Measurements from ENCODE around the gene VTI1B. TPM values are rescaled to one million over a fixed set of nuclear protein-coding genes. Genes with fewer than 3 reads are reported as not detected.
"Not testable (repeated sequence)": the region's sequence is repeated elsewhere in the genome, so short reads cannot be mapped to it uniquely, and the experiment has no call there.

VTI1B gene
- total RNA-seq, 4 donors from 2014 or later, result 48.4 to 61.1 (median 56.2) TPM

DNA sequence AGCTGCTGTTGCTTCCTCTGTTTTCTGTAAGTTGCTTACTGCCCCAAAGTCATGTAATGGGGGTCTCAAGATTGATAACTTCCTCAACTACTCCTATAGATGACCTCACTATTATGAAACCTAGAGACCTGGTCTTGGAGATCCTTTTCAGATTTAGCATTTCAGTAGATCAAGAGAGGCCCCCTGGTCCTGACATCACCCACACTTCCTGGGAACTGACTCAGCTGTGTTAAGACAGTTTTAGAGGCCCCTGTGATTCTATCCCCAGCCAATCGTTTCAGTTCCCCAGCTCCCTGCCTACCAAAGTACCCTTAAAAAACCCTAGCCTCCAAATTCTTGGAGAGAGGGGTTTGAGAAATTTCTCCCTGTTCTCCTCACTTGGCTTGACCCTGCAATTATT, 63.9 kb downstream of the VTI1B start:
- 79% methylated on average over 1 of the region's 1 CpG for WGBS
- H3K27ac ChIP-seq, result no peak overlapping the region
- H3K36me3 ChIP-seq, result no peaks in the 10 kb centered on the region
- no peak overlapping the region for H3K4me3 ChIP-seq
- no peaks in the 10 kb centered on the region for H3K4me1 ChIP-seq
- no peaks in the 10 kb centered on the region for H3K27me3 ChIP-seq
- TF ChIP-seq POLR2AphosphoS5 (IDR thresholded peaks at IDR 0.05) (no peak), EP300 (IDR thresholded peaks at IDR 0.05) (no peak), POLR2A (IDR thresholded peaks at IDR 0.05) (no peak)
- TF ChIP-seq, protein P1, sequence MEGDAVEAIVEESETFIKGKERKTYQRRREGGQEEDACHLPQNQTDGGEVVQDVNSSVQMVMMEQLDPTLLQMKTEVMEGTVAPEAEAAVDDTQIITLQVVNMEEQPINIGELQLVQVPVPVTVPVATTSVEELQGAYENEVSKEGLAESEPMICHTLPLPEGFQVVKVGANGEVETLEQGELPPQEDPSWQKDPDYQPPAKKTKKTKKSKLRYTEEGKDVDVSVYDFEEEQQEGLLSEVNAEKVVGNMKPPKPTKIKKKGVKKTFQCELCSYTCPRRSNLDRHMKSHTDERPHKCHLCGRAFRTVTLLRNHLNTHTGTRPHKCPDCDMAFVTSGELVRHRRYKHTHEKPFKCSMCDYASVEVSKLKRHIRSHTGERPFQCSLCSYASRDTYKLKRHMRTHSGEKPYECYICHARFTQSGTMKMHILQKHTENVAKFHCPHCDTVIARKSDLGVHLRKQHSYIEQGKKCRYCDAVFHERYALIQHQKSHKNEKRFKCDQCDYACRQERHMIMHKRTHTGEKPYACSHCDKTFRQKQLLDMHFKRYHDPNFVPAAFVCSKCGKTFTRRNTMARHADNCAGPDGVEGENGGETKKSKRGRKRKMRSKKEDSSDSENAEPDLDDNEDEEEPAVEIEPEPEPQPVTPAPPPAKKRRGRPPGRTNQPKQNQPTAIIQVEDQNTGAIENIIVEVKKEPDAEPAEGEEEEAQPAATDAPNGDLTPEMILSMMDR (IDR thresholded peaks at IDR 0.05), result no peak
- DNase-seq (ENCODE audit: low spot score in 2 of 2), result no peak
- no peaks in the 10 kb centered on the region for H3K9me3 ChIP-seq

DNA sequence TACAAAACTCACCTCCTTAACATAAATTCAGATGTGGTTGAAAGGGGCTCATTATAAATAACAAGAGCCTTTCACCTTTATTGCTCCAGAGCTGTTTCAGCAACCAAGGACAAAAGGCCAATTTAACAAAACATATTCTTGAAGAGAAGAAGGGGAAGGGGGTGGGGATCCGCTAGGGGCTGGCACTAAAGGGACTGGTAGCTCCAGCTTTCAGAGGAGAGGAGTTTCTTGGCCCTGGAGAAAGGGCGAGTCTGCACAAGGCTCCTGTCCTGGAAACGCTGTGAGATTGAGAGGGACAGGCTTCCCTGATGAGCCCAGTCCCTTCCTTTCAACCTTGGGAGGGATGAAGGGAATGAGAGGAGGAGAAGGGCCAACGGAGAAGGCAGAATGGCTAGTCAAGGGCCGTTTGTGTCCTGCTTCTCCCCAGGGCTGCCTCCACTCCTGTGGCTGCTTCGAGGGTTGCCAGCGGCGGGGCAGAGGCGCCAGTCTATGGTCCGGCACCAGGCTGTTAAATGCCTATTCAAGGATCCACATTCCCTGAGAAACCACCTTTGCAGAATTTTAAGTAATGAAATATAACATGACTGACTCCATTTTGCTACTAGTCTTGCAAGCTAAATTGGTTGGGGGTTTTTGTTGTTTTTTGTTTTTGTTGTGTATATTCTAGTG, 64.7 kb downstream of the VTI1B start:
- Histone ChIP-seq H3K4me3 (no peak overlapping the region), H3K27me3 (no peaks in the 10 kb centered on the region), H3K36me3 (no peaks in the 10 kb centered on the region), H3K9me3 (no peaks in the 10 kb centered on the region), H3K27ac (no peak overlapping the region), H3K4me1 (no peaks in the 10 kb centered on the region)
- TF ChIP-seq POLR2AphosphoS5 (IDR thresholded peaks at IDR 0.05), result no peak
- TF ChIP-seq, protein P1 (IDR thresholded peaks at IDR 0.05), result no peak
- TF ChIP-seq POLR2A (IDR thresholded peaks at IDR 0.05), result no peak
- no peak for TF ChIP-seq EP300 (IDR thresholded peaks at IDR 0.05)
- DNase-seq (ENCODE audit: low spot score in 2 of 2), result no peak
- WGBS, result 59% methylated on average over 10 of the region's 10 CpGs

DNA sequence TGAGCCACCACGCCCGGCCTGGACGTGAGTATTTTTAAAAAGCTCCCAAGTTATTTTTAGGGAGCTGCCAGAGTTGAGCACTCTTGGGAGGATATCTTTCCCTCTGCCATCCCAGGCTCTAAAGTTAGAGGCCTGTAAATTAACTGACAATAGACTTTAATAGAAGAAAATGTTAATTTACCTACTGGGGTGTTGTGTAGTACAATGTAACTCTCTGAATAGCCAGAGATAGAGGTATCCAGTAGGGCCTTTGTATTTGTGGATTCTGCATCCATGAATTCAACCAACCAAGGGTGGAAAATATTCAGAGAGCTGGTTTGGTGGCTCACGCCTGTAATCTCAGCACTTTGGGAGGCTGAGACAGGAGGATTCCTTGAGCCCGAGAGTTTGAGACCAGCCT, 66.8 kb downstream of the VTI1B start:
- no peak overlapping the region for H3K27ac ChIP-seq
- 83% methylated on average over 5 of the region's 5 CpGs for WGBS
- no peaks in the 10 kb centered on the region for H3K27me3 ChIP-seq
- H3K9me3 ChIP-seq, result no peaks in the 10 kb centered on the region
- TF ChIP-seq POLR2A (IDR thresholded peaks at IDR 0.05) (no peak), POLR2AphosphoS5 (IDR thresholded peaks at IDR 0.05) (no peak), EP300 (IDR thresholded peaks at IDR 0.05) (no peak)
- TF ChIP-seq, protein P1 (IDR thresholded peaks at IDR 0.05), result no peak
- H3K36me3 ChIP-seq, result no peaks in the 10 kb centered on the region
- no peak for DNase-seq (ENCODE audit: low spot score in 2 of 2)
- H3K4me1 ChIP-seq, result no peaks in the 10 kb centered on the region
- no peak overlapping the region for H3K4me3 ChIP-seq

DNA sequence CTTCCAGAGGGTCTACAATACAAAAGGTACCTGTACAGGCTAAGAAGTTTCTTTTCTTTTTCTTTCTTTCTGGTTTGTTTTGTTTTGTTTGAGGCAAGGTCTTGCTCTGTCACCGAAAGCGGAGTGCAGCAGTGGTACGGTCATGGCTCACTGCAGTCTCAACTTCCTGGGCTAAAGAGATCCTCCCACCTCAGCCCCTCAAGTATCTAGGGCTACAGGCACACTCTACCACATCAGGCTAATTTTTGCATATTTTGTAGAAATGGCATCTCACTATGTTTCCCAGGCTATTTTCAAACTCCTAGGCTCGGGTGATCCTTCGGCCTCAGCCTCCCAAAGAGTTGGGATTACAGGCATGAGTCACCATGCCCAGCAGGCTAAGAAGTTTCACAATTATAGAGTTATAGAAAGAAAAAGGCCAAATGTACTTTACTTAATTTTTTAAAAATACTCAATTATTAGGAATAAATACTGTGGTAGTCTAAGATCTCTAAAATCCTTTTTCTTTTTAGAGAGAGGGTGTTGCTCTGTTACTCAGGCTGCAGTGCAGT, 71.4 kb downstream of the VTI1B start:
- TF ChIP-seq EP300 (IDR thresholded peaks at IDR 0.05), result no peak
- TF ChIP-seq POLR2A (IDR thresholded peaks at IDR 0.05), result no peak
- TF ChIP-seq POLR2AphosphoS5 (IDR thresholded peaks at IDR 0.05), result no peak
- TF ChIP-seq, protein P1 (IDR thresholded peaks at IDR 0.05), result no peak
- Histone ChIP-seq H3K4me1 (peaks cover 20% of the 10 kb centered on the region), H3K4me3 (no peak overlapping the region), H3K9me3 (no peaks in the 10 kb centered on the region), H3K36me3 (no peaks in the 10 kb centered on the region), H3K27me3 (no peaks in the 10 kb centered on the region), H3K27ac (no peak overlapping the region)
- 61% methylated on average over 5 of the region's 5 CpGs for WGBS
- DNase-seq (ENCODE audit: low spot score in 2 of 2), result no peak

DNA sequence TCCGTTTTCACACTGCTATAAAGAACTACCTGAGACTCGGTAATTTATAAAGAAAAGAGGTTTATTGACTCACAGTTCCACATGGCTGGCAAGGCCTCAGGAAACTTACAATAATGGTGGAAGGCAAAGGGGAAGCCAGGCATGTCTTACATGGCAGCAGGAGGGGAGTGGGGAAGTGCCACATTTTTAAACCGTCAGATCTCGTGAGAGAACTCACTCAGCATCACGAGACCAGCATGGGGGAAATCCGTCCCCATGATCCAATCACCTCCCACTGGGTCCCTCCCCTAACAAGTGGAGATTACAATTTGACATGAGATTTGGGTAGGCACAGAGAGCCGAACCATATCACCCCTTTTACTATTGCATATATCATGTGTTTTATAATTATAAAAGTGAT, 72.4 kb downstream of the VTI1B start:
- 76% methylated on average over 7 of the region's 7 CpGs for WGBS
- Histone ChIP-seq H3K27ac (no peak overlapping the region), H3K4me1 (peaks cover 21% of the 10 kb centered on the region), H3K27me3 (no peaks in the 10 kb centered on the region), H3K9me3 (no peaks in the 10 kb centered on the region), H3K36me3 (no peaks in the 10 kb centered on the region), H3K4me3 (no peak overlapping the region)
- TF ChIP-seq POLR2A (IDR thresholded peaks at IDR 0.05) (no peak), POLR2AphosphoS5 (IDR thresholded peaks at IDR 0.05) (no peak)
- DNase-seq (ENCODE audit: low spot score in 2 of 2), result no peak

DNA sequence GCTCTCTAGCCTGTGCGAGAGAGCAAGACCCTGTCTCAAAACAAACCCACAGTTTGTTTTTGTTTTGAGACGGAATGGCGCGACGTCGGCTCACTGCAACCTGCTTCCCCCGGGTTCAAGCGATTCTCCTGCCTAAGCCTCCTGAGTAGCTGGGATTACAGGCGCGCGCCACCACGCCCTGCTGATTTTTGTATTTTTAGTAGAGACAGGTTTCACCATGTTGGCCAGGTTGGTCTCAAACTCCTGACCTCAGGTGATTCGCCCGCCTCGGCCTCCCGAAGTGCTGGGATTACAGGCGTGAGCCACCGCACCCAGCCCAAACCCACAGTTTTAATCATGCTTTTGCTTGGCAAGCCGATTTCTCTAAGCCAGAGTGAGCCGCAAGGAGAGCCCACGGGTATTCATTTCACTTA, 73.9 kb downstream of the VTI1B start:
- H3K27ac ChIP-seq, result peak overlapping the region; percentile 78
- peaks cover 21% of the 10 kb centered on the region for H3K4me1 ChIP-seq
- not testable (repeated sequence) for H3K36me3 ChIP-seq; H3K9me3 ChIP-seq; H3K27me3 ChIP-seq; DNase-seq (ENCODE audit: low spot score in 2 of 2)
- 89% methylated on average over 20 of the region's 21 CpGs for WGBS
- peak overlapping the region; percentile 66 for H3K4me3 ChIP-seq
